Type B pancreatic cell (in vitro differentiated cells): Measurements from ENCODE around the gene RPS5. TPM values are rescaled to one million over a fixed set of nuclear protein-coding genes. Genes with fewer than 3 reads are reported as not detected.

ENCODE experiments used
- DNase-seq: peaks from one replicate; pipeline ENCODE4 v3.0.0; 2021; ENCODE audit warnings: mixed read lengths; ENCODE audit not compliant: unreplicated experiment; ENCODE audit errors: extremely low spot score
- H3K27ac Mint-ChIP-seq: 2 replicates; pipeline ENCODE4 v1.8.0; 2021; ENCODE audit warnings: mild to moderate bottlenecking, mixed read lengths
- H3K27me3 Mint-ChIP-seq: 2 replicates; pipeline ENCODE4 v1.8.0; 2021; ENCODE audit warnings: mixed read lengths
- H3K36me3 Mint-ChIP-seq: 2 replicates; pipeline ENCODE4 v1.8.0; 2021; ENCODE audit warnings: mixed read lengths
- H3K4me1 Mint-ChIP-seq: one replicate; pipeline ENCODE4 v1.8.0; 2021; ENCODE audit warnings: mixed read lengths; ENCODE audit not compliant: unreplicated experiment
- H3K4me3 Mint-ChIP-seq: 2 replicates; pipeline ENCODE4 v1.8.0; 2021; ENCODE audit warnings: mild to moderate bottlenecking, mixed read lengths
- H3K9me3 Mint-ChIP-seq: 2 replicates; pipeline ENCODE4 v1.8.0; 2021; ENCODE audit warnings: mixed read lengths
- total RNA-seq: library from RNA; stranded (reverse); gene quantifications from 2 replicates; pipeline ENCODE4 v1.2.1, GENCODE V29; 2021; ENCODE audit warnings: low replicate concordance
- TF ChIP-seq, protein P1 (sequence below): fragments of 200-600 bp; sonication (generic); conservative IDR thresholded peaks from 2 replicates; pipeline ENCODE4 v1.5.0; 2021; ENCODE audit warnings: antibody characterized with exemption, mild to moderate bottlenecking

Gene RPS5
- total RNA-seq, 1 donor from 2014 or later: 1,324 TPM

DNA sequence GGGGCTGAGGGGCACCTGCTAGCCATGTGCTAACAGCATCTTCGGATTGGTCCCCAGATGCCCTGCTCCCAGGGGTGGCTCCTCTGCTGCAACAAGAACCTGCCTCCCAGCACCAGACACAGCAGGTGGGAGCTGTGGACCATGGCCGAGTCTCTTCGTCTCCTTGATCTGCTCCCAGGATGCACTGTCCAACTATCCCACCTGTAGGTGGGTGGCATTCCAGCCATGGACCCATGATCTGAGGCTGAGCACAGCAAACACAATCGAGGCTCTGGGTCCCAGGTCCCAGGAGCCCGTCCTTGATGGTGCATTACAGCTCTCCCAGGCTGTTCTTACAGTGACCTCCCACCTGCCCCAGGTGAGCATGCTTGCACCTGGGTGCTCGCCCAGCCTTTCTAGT is 7.8 kb upstream of the RPS5 start:
- TF ChIP-seq, protein P1, sequence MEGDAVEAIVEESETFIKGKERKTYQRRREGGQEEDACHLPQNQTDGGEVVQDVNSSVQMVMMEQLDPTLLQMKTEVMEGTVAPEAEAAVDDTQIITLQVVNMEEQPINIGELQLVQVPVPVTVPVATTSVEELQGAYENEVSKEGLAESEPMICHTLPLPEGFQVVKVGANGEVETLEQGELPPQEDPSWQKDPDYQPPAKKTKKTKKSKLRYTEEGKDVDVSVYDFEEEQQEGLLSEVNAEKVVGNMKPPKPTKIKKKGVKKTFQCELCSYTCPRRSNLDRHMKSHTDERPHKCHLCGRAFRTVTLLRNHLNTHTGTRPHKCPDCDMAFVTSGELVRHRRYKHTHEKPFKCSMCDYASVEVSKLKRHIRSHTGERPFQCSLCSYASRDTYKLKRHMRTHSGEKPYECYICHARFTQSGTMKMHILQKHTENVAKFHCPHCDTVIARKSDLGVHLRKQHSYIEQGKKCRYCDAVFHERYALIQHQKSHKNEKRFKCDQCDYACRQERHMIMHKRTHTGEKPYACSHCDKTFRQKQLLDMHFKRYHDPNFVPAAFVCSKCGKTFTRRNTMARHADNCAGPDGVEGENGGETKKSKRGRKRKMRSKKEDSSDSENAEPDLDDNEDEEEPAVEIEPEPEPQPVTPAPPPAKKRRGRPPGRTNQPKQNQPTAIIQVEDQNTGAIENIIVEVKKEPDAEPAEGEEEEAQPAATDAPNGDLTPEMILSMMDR: no peak
- H3K27ac Mint-ChIP-seq: peak overlapping the region; percentile 95
- no peaks in the 10 kb centered on the region for H3K27me3 Mint-ChIP-seq
- H3K9me3 Mint-ChIP-seq: no peaks in the 10 kb centered on the region
- DNase-seq: no peak
- H3K4me1 Mint-ChIP-seq: peaks cover 3% of the 10 kb centered on the region
- no peaks in the 10 kb centered on the region for H3K36me3 Mint-ChIP-seq
- peak overlapping the region; percentile 94 for H3K4me3 Mint-ChIP-seq

DNA sequence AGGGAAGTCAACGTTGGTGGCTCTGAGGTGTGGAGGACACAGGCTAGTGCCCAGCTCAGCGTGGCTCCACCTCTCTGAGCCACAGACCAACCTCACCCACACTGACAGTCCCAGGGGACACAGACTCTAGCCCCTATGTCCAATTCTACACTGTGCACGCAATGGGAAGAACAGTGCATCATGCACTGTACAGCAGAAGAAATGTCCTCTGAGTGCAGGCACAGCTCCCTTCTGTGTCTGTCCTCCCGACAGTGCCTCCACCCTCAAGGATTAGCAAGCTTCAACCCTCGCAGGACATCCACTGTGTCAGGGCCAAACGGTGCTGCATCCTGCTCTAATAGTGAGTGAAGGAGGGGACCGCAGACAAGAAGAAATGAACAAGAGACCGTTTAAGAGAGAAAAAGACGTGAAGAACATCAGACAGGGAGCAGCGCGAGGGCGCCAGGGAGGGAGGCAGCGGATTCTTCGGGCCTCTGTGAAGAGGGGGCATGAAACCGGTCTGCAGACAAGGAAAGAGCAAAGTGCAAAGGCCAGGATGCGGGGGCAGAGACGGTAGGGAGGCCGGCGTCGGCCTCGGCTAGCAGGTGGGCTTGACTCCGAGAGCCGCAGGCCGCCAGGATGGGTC is 6.9 kb upstream of the RPS5 start:
- DNase-seq: no peak
- Mint-ChIP-seq H3K4me1 (peaks cover 3% of the 10 kb centered on the region), H3K4me3 (peak overlapping the region; percentile 94), H3K9me3 (no peaks in the 10 kb centered on the region), H3K27ac (peak overlapping the region; percentile 95), H3K36me3 (no peaks in the 10 kb centered on the region), H3K27me3 (no peaks in the 10 kb centered on the region)
- TF ChIP-seq, protein P1: no peak

DNA sequence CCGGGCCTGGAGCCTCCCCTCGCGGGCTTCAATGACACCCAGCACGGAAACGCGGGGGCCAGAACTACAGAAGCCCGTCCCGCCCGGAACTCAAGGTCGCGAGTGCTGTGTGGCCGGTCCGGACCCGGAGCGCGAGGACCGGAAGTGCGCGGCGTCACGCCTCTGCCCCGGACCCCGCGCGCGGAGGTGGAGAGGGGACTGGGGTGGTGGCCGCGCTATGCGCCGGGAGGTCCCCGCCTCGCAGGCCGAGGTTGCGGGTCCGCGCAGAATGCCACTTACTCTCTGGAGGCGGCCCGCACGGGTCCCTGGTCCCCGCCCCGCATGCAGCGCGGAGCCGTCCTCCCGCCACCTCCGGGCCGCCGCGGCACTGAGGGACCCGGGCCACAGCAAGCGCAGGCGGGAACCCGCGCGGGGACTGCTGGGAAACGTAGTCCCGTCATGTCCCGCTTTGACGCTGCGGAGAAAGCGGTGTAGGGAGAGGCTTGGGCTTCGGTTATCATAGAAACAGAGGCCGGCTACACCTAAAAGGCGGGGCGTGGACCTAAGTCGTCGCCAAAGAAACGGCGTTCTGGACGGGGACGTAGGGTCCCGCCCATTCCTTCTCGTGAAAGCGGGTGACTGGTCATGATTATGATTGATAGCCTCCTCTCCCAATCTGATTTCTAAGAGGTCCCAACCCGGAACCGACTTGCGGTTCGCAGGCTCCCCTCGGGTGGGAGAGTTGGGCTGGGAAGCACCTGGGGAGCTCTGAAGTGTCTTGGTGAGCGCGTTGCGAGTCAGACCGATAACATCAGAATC is 6.2 kb upstream of the RPS5 start, which contains the start of gene ZNF837:
Gene ZNF837 (minus strand): TSS at position 369 of the 798 bp plus-strand sequence. CDS start 11,698 bp downstream, outside the sequence.
- Mint-ChIP-seq H3K4me1 (peaks cover 3% of the 10 kb centered on the region), H3K4me3 (peak within 1 kb of the TSS; percentile 94), H3K36me3 (no peaks in the 10 kb centered on the region), H3K27me3 (no peaks in the 10 kb centered on the region), H3K9me3 (no peaks in the 10 kb centered on the region), H3K27ac (peak within 1 kb of the TSS; percentile 95)
- TF ChIP-seq, protein P1: no peak
- DNase-seq: peak; percentile 97

DNA sequence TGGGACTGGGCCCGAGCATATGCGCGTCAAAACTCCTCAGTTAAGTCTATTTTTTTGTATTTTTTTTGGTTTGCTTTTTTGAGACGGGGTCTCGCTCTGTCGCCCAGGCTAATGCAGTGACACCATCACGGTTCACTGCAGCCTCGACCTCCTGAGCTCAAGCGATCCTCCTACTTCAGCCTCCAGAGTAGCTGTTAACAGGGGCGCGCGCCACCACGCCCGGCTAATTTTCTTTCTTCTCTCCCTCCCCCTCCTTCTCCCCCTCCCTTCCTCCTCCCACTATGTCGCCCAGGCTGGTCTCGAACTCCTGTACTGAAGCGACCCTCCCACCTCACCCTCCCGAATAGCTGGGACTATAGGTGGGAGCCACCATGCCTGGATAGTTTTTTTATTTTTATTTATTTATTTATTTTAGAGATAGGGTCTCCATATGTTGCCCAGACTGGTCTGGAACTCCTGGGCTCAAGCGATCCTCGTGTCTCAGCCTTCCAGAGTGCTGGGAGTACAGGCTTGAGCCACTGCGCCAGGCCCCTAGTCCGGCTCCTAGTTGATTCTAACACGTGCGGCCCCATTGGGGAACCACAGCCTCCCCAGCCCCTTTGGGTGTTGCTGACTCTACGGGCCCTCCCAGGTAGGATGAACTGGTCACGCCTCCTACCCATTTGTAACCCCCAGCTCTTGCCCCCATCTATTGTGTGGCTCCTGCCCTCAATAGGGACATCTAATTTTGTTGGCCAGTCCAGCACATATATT is 5.4 kb upstream of the RPS5 start:
- Mint-ChIP-seq H3K4me1 (peaks cover 3% of the 10 kb centered on the region), H3K9me3 (no peaks in the 10 kb centered on the region), H3K27ac (peak overlapping the region; percentile 95), H3K27me3 (no peaks in the 10 kb centered on the region), H3K4me3 (peak overlapping the region; percentile 94), H3K36me3 (no peaks in the 10 kb centered on the region)
- TF ChIP-seq, protein P1: no peak
- no peak for DNase-seq

DNA sequence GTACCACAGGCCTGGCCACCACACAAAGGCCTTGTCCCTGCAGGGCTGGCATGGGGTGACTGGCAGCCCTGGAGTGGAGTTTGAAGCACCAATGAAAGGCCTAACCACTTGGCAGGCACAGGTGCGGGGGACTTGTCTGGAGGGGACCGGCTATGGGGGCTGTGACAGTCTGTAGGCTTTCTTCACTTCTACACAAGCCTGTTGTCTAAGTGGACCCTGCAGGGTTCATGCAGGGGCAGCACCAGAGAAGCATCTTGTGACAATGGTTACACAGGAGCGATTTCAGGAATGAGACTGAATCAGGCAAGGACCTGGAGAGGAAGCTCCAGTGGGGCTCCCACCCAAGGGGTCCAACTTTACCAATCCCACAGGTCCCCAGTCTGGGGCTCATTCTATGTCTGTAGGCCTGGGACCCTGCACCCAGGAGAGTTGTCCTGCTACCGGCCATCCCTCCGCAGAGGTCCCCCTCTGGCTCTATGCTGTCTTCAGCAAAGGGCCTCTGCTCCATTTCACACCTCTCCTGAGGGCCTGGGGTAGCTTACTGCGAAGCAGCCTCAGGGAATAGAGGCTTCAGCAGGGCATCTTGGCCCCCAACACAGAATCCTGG is 4.0 kb upstream of the RPS5 start:
- Mint-ChIP-seq H3K27me3 (no peaks in the 10 kb centered on the region), H3K4me1 (peaks cover 7% of the 10 kb centered on the region), H3K27ac (no peak overlapping the region), H3K4me3 (peak overlapping the region; percentile 71), H3K36me3 (no peaks in the 10 kb centered on the region), H3K9me3 (no peaks in the 10 kb centered on the region)
- TF ChIP-seq, protein P1: no peak
- no peak for DNase-seq
